HEK293 (cell line): ENCODE measurements around the gene TXNDC11.

Experiments used
- CTCF ChIP-seq: fragments of 450-650 bp; formaldehyde crosslinking; IDR thresholded peaks from 2 replicates; pipeline ENCODE4 v1.5.1; 2016; ENCODE audit warnings: missing biosample characterization, missing genetic modification characterization
- SALL2 ChIP-seq: fragments of 450-650 bp; formaldehyde crosslinking; IDR thresholded peaks from 2 replicates; pipeline ENCODE4 v1.5.0; 2017; ENCODE audit warnings: missing biosample characterization, mild to moderate bottlenecking, missing genetic modification characterization, borderline replicate concordance
- ZNF311 ChIP-seq: fragments of 450-650 bp; formaldehyde crosslinking; IDR thresholded peaks from 2 replicates; pipeline ENCODE4 v1.5.1; 2017; ENCODE audit warnings: missing biosample characterization, missing genetic modification characterization, borderline replicate concordance
- ZNF335 ChIP-seq: fragments of 450-650 bp; formaldehyde crosslinking; conservative IDR thresholded peaks from 2 replicates; pipeline ENCODE4 v1.5.1; 2016; ENCODE audit warnings: missing biosample characterization, missing genetic modification characterization
- ZNF639 ChIP-seq: fragments of 450-650 bp; formaldehyde crosslinking; IDR thresholded peaks from 2 replicates; pipeline ENCODE4 v1.5.1; 2016; ENCODE audit warnings: missing biosample characterization, missing genetic modification characterization

GRCh38 chr16:11781773-11782172 lies 39.1 kb upstream of the TXNDC11 start:
- TF ChIP-seq ZNF639 (tag by site-specific recombination) (no peak), CTCF (no peak), ZNF311 (tag by site-specific recombination) (no peak), SALL2 (tag by site-specific recombination) (no peak), ZNF335 (no peak)
